PC-3 (cell line): ENCODE data around the gene CP.
"Not testable (repeated sequence)": the region's sequence is repeated elsewhere in the genome, so short reads cannot be mapped to it uniquely, and the experiment has no call there.

Experiments used
- EZH2 ChIP-seq: fragments of 300-600 bp; sonication (generic); IDR thresholded peaks from one replicate; pipeline ENCODE4 v1.6.1; 2017; ENCODE audit warnings: antibody characterized with exemption, mild to moderate bottlenecking, low read length; ENCODE audit not compliant: unreplicated experiment
- EZH2phosphoT487 ChIP-seq: fragments of 300-600 bp; sonication (generic); IDR thresholded peaks from 2 replicates; pipeline ENCODE4 v1.6.1; 2018; ENCODE audit warnings: mild to moderate bottlenecking, antibody characterized with exemption, low read length, borderline replicate concordance
- TF ChIP-seq, protein P1 (sequence below): fragments of 300-600 bp; sonication (generic); conservative IDR thresholded peaks from 2 replicates; pipeline ENCODE4 v1.5.1; 2017; ENCODE audit warnings: antibody characterized with exemption, low read depth, mild to moderate bottlenecking, low read length

- TF ChIP-seq, protein P1, sequence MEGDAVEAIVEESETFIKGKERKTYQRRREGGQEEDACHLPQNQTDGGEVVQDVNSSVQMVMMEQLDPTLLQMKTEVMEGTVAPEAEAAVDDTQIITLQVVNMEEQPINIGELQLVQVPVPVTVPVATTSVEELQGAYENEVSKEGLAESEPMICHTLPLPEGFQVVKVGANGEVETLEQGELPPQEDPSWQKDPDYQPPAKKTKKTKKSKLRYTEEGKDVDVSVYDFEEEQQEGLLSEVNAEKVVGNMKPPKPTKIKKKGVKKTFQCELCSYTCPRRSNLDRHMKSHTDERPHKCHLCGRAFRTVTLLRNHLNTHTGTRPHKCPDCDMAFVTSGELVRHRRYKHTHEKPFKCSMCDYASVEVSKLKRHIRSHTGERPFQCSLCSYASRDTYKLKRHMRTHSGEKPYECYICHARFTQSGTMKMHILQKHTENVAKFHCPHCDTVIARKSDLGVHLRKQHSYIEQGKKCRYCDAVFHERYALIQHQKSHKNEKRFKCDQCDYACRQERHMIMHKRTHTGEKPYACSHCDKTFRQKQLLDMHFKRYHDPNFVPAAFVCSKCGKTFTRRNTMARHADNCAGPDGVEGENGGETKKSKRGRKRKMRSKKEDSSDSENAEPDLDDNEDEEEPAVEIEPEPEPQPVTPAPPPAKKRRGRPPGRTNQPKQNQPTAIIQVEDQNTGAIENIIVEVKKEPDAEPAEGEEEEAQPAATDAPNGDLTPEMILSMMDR: not testable (repeated sequence)
- TF ChIP-seq EZH2phosphoT487, EZH2: not testable (repeated sequence)
Observed at GRCh38 chr3:149219380-149220121, 2.1 kb downstream of the CP start.
